IPS DF 19.7 (cell line): Measurements from ENCODE around the gene HNRNPUL1.

Source experiments
- DNase-seq: peaks from one replicate; pipeline ENCODE4 v3.0.0-alpha.2; 2013; ENCODE audit warnings: low read depth, low spot score

HNRNPUL1 gene

DNA sequence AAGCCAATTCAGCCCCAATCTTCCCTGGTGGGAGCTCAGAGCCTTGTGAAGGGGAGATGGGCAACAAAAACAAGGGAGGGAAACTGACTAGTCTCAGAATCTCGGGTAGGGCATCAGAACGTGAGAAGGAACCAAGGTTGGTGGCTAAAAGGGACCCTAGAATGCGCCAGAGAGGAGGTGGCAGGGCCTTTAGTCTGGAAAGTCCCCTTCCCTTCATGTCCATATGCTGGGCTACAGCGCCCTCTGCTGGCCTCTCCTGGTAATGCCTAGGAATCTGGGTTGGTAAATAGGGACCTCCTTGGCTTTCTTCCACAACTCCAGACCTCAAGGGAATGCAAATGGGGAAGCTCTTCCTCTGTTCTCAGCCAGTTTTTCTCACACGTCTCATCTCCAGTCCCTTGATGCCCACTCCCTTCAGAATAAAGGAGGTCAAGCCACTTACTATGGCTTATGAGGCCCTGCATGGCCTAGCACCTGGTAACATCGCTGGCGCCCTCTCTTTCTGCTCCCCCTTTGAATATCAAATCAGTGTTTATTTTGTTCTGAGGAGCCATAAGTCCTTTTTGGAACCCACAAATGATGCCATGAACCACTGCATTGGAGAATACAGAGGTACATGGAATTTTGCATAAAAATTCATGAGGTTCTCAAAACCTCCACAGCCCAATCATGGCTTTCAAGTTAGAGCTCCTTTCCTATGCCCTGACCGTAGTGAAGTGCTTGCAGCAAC, 44.4 kb downstream of the HNRNPUL1 start:
- no peak for DNase-seq

DNA sequence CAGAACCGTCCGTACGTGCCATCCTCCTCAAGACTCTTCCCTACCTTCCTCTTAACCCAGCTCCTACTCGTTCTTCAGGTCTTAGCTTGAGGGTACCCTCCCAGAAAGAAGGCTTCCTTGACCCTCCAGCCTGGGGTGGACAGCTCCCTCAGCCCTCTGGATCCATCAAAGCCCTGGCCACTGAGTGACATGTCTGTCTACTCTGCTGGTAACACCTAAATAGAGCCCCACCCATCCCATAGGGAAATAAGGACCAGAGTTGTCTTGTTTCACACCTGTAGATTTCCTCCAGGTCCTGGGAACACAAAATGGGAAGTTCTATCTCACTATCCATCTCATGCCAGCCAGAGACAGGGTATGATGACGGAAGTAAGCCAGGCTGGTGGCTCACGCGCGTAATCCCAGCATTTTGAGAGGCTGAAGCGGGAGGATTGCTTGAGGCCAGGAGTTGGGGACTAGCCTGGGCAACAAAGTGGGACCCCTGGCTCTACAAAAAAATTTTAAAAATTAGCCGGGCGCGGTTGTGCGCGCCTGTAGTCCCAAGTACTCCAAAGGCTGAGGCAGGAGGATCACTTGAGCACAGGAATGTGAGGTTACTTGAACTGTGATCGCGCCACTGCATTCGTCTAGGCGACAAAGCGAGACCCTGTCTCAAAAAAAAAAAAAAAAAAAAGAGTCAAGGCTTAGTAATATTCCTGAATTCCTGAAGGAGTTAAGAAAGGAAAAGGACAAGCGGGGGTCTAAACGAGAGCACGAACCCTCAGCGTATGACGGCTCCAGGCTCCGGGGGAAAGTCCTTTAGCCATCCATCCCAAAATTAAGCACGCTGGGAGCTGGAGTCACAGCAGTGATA, 45.2 kb downstream of the HNRNPUL1 start:
- no peak for DNase-seq

DNA sequence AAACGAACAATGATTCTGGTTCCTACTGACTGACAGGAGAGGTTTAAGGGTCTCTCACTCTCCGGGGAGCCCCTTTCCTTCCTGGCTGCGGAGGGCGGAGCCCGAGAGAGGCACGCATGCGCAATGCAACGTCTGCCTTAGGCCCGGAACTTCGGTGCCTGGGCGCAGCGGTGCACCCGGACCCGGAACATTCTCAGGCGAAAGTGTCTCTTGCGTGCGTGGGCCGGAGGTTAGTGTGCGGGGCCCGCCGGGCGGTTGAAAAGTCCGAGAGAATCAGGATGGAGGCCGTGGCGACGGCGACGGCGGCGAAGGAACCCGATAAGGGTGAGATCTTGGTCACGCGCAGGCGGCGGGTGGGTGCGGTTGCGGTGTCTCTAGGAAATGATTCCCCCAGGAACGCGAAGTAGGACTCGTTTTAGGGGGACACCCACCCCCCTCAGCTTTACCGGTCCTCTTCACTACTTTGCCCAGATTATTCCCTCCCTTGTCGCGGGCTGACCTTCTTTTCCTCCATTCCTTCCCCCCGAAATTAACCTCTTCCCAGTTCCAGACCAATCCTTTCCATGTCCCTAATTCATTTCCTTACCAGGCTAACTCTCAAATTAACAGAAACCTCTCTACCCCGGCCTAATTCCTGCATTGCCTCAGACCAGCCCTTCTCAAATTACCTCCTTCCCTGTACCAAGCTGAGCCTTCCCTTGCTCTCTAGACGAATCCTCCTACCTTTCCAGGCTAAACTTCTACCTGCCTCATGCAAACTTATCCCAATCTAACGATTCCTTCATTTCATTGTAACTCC, 46.1 kb downstream of the HNRNPUL1 start, which contains the start of gene CCDC97:
Gene CCDC97 (plus strand): TSS at position 140 of the 799 bp plus-strand sequence. CDS start 139 bp downstream, at position 279.
- DNase-seq: no peak

- DNase-seq: no peak
These were observed 46.9 kb downstream of the HNRNPUL1 start for GRCh38 chr19:41311072-41311471.

- no peak for DNase-seq
These were observed 47.4 kb downstream of the HNRNPUL1 start for GRCh38 chr19:41311613-41312012.

- no peak for DNase-seq
These were observed 52.2 kb downstream of the HNRNPUL1 start for GRCh38 chr19:41316306-41316920.

- no peak for DNase-seq
These were observed 54.7 kb downstream of the HNRNPUL1 start for GRCh38 chr19:41318696-41319499.

DNA sequence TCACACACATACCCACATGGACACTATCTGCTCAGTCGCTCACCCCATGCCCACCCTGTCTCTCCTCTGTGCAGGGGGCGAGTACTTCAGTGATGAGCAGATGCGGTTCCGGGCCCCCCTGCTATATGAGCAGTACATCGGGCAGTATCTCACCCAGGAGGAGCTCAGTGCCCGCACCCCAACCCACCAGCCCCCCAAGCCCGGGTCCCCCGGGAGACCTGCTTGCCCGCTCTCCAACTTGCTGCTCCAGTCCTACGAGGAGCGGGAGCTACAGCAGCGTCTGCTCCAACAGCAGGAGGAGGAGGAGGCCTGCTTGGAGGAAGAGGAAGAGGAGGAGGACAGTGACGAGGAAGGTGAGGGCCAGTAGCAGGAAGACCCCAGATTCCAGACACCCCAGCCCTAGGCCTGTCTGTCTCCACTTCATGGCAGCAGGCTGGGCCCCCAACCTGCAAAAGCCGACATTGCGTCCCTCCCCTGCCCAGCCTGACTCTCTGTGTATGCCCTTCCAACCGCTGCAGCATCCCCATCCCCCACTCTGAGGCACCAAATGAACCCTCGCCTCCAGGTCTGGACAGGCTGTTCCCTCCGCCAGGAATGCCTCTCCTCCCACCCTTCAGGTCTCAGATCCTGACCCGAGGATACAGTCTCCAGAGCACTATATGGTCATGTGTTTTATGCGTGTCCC, 55.5 kb downstream of the HNRNPUL1 start:
- no peak for DNase-seq

DNA sequence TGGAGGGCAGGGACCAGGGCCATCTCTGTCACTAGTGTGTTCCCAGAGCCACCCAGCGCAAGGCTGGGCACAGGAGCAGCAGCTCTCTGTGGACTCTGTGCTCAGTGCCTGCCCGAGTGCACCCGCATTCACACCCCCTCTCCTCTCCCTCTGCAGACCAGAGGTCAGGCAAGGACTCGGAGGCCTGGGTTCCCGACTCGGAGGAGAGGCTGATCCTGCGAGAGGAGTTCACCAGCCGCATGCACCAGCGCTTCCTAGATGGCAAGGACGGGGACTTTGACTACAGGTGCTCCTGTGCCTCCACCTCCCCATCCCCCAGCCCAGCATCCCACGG, 56.0 kb downstream of the HNRNPUL1 start:
- no peak for DNase-seq

DNA sequence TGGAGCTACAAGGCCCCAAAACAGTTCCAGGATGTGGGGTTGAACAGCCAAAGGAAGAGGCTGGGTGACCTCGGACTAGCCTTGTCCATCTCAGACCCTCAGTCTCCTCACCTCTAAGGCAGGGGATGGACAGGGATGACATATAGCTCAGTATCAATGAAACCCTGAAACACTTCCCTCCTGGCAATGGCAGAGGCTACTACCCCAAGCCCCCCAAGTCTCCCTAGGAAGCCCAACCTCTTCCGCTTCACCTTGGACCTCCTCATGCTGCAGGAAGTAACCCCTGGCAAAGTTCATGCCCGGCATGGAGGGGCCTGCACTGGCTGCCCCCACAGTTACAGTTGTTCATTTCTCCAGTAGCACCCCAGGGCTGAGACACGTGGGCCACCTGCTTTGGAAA, 56.4 kb downstream of the HNRNPUL1 start:
- DNase-seq: no peak

DNA sequence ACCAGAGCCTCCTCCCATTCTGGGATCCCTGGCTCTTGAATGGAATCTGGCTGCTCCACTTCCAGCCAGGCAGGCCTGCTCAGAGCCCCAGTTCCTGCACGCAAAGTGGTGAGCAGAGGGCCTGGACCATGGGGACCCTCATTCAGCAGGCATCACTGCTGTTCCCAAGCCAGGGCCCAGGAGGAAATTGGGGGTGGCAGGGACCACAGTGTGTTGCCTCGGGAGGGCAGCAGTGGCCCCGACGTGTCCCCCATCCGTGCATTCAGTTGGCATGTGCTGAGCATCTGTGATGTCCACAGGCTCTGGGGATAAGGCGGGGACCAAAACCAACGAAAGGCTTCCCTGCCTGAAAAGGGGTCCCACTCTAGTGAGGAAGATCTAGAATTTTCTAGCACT, 57.0 kb downstream of the HNRNPUL1 start:
- DNase-seq: no peak

DNA sequence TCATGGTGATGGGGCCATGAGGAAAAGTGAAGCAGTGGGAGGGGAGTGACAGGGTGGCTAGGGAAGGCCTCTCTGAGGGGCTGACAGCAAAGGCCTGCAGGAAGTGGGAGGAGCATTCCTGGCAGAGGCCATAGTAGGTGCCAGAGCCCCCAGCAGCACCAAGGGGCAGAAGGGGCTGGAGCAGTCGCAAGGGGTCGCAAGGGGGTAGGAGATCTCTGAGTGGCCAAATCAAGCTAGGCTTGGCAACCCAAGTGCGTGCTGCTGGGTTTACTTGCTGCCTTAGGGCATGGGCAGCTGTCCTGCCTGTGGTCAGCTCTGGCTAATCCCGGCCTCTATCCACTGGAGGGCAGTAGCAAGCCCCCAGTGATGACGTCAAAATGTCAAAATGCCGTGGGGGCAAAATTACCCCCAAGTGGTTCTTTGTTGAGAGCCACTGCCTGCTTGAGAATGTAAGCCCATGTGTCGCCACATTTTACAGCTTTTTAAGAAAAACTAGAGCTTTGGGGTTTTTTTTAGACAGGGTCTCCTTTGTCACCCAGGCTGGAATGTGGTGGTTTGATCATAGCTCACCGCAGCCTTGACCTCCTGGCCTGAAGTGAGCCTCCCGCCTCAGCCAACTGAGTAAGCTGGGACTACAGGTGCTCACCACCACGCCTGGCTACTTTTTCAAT, 57.6 kb downstream of the HNRNPUL1 start:
- DNase-seq: no peak

GRCh38 chr19:41322451-41322850, 58.3 kb downstream of the HNRNPUL1 start:
- DNase-seq: no peak

- DNase-seq: no peak
These were observed 58.9 kb downstream of the HNRNPUL1 start for GRCh38 chr19:41323023-41323422.

GRCh38 chr19:41323430-41324125, 59.4 kb downstream of the HNRNPUL1 start:
- DNase-seq: no peak

- DNase-seq: no peak
These were observed 60.1 kb downstream of the HNRNPUL1 start for GRCh38 chr19:41324231-41324702.

- no peak for DNase-seq
These were observed 60.9 kb downstream of the HNRNPUL1 start for GRCh38 chr19:41324921-41325639.

- DNase-seq: no peak
These were observed 61.4 kb downstream of the HNRNPUL1 start for GRCh38 chr19:41325640-41325946.
